Spleen (tissue), 7 donors: ENCODE results near the gene ACSS3.

Experiments used
- CTCF ChIP-seq, 11 experiments: fragments of 200-600 bp in 7 of 11; fragments of 450-650 bp in 4 of 11; sonication (generic) in 4 of 11; IDR thresholded peaks in 8 of 11; conservative IDR thresholded peaks in 3 of 11; 1 replicate in 7 of 11; 2 replicates in 4 of 11; pipeline versions ENCODE4 v1.4.0 to v1.8.0; 2016 to 2021; ENCODE audit warnings: antibody characterized with exemption in 11 of 11, inconsistent platforms in 4 of 11, mild to moderate bottlenecking in 1 of 11
- POLR2A ChIP-seq, 3 donors: fragments of 450-650 bp; IDR thresholded peaks; one replicate each; pipeline ENCODE4 v1.5.1; 2017; ENCODE audit warnings: antibody characterized with exemption in 3 of 3, mild to moderate bottlenecking in 1 of 3
- POLR2AphosphoS5 ChIP-seq, 3 donors: sonication (generic); formaldehyde crosslinking; IDR thresholded peaks; one replicate each; pipeline ENCODE4 v1.5.1; 2017; ENCODE audit warnings: antibody characterized with exemption in 3 of 3
- donor health status: DM: no; HTN: no; CAD: no; lungs with moderate emphysema.
- donor health status: DM: no; HTN: no; CAD: no.
- donor health status: DM: no; HTN: no; CAD: no.

GRCh38 chr12:81143057-81143456, 65.2 kb downstream of the ACSS3 start:
- TF ChIP-seq CTCF (IDR thresholded peaks at IDR 0.05 in 8 of 11, conservative IDR thresholded peaks at IDR 0.05 in 3 of 11): no peak
- no peak for TF ChIP-seq POLR2A (IDR thresholded peaks at IDR 0.05)
- TF ChIP-seq POLR2AphosphoS5 (IDR thresholded peaks at IDR 0.05): no peak
